Body of pancreas (tissue), 4 donors: ENCODE measurements around the gene RPS6KA3. TPM values are rescaled to one million over a fixed set of nuclear protein-coding genes. Genes with fewer than 3 reads are reported as not detected.

ENCODE experiments used
- ATAC-seq: fragments of 150-250 bp; one replicate; pipeline ENCODE4 v1.9.1; 2016
- DNase-seq, 4 donors: peaks; one replicate each; pipeline ENCODE4 v3.0.0-alpha.2; 2019
- H3K27ac ChIP-seq, 4 donors: fragments of 200-600 bp; sonication (generic); 1 replicate in 3 of 4; 2 replicates in 1 of 4; pipeline versions ENCODE4 v1.5.1 to v1.6.1; 2016 to 2019; ENCODE audit warnings: mild to moderate bottlenecking in 1 of 4, mixed read lengths in 1 of 4, moderate library complexity in 1 of 4
- H3K27me3 ChIP-seq, 2 donors: fragments of 200-600 bp; sonication (generic); one replicate each; pipeline ENCODE4 v1.6.0; 2016; ENCODE audit warnings: mild to moderate bottlenecking in 1 of 2
- H3K36me3 ChIP-seq, 2 donors: fragments of 200-600 bp; sonication (generic); replicated peaks in 1 of 2; 2 replicates each; pipeline ENCODE4 v1.5.1; 2016; ENCODE audit warnings: low read depth in 2 of 2; ENCODE audit not compliant: insufficient read depth in 1 of 2
- H3K4me1 ChIP-seq: fragments of 200-600 bp; sonication (generic); one replicate; pipeline ENCODE4 v1.6.0; 2016
- H3K4me3 ChIP-seq, 2 donors: fragments of 200-600 bp; sonication (generic); 1 replicate in 1 of 2; 2 replicates in 1 of 2; pipeline ENCODE4 v1.5.1; 2016 to 2019
- H3K9me3 ChIP-seq, 3 donors: fragments of 200-600 bp; sonication (generic); 1 replicate in 2 of 3; 2 replicates in 1 of 3; pipeline ENCODE4 v1.5.1; 2016
- POLR2A ChIP-seq, 3 donors: fragments of 450-650 bp; IDR thresholded peaks; one replicate each; pipeline ENCODE4 v1.6.1; 2016; ENCODE audit warnings: antibody characterized with exemption in 3 of 3, mild to moderate bottlenecking in 2 of 3
- WGBS, 2 donors: methylation state at CpG; one replicate each; pipeline ENCODE4 v1.1.5; 2017; 5-methylcytosine and 5-hydroxymethylcytosine counted together
- intact Hi-C: fragments of 100-400 bp; cut with DNase I; formaldehyde crosslinking; loops from one replicate; pipeline ENCODE4 v1.15.1; 2023
- total RNA-seq, 2 donors: library from RNA; depleted of rRNA; stranded (reverse); fragments of >200 nt; gene quantifications; one replicate each; pipeline ENCODE4 v1.1.0, GENCODE V29; 2016
- TF ChIP-seq, protein P1 (sequence below), 7 experiments: fragments of 450-650 bp in 4 of 7; fragments of 200-600 bp in 3 of 7; sonication (generic) in 3 of 7; IDR thresholded peaks; one replicate each; pipeline ENCODE4 v1.5.1; 2016 to 2019; ENCODE audit warnings: antibody characterized with exemption in 7 of 7

The RPS6KA3 gene
- total RNA-seq, 2 donors from 2014 or later = 16.2 to 27.5 TPM

DNA sequence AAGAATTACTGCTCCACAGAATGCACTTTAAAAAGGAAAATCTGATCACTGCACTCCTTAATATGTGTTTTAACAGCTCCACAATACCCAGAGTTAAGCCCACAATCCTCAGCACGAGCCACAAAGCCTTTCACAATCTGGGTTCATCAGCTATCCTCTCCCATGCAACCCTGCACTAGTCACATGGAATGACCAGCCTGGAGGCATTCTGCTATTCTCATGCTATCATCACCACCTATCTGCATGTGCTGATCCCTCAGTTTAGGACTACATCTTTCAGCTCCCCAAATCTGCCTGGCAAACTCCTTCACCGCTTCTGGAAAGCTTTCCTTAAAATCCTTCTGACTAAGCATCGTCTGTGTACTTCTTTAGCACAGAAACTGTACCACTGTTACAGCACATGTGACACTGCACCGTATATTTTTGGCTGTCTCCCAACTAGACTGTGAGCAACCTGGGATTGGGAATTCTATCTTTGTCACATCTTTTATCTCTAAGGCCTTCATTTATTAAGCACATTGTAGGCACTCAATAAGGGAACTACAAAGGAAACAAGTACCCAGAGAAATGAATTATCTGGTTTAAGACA lies 106.8 kb downstream of the RPS6KA3 start:
- no peak overlapping the region for H3K4me3 ChIP-seq
- no peaks in the 10 kb centered on the region for H3K9me3 ChIP-seq
- H3K36me3 ChIP-seq = peaks cover 0 to 2% of the 10 kb centered on the region in 2 donors
- TF ChIP-seq POLR2A (IDR thresholded peaks at IDR 0.05) = no peak
- TF ChIP-seq, protein P1, sequence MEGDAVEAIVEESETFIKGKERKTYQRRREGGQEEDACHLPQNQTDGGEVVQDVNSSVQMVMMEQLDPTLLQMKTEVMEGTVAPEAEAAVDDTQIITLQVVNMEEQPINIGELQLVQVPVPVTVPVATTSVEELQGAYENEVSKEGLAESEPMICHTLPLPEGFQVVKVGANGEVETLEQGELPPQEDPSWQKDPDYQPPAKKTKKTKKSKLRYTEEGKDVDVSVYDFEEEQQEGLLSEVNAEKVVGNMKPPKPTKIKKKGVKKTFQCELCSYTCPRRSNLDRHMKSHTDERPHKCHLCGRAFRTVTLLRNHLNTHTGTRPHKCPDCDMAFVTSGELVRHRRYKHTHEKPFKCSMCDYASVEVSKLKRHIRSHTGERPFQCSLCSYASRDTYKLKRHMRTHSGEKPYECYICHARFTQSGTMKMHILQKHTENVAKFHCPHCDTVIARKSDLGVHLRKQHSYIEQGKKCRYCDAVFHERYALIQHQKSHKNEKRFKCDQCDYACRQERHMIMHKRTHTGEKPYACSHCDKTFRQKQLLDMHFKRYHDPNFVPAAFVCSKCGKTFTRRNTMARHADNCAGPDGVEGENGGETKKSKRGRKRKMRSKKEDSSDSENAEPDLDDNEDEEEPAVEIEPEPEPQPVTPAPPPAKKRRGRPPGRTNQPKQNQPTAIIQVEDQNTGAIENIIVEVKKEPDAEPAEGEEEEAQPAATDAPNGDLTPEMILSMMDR (IDR thresholded peaks at IDR 0.05) = no peak
- no peaks in the 10 kb centered on the region for H3K4me1 ChIP-seq
- no peak for DNase-seq
- intact Hi-C loops = no loop called here
- WGBS, 2 donors = 86 to 94% methylated on average over 3 to 4 of the region's 4 CpGs
- no peak for ATAC-seq
- no peak overlapping the region for H3K27ac ChIP-seq
- H3K27me3 ChIP-seq = no peaks in the 10 kb centered on the region

DNA sequence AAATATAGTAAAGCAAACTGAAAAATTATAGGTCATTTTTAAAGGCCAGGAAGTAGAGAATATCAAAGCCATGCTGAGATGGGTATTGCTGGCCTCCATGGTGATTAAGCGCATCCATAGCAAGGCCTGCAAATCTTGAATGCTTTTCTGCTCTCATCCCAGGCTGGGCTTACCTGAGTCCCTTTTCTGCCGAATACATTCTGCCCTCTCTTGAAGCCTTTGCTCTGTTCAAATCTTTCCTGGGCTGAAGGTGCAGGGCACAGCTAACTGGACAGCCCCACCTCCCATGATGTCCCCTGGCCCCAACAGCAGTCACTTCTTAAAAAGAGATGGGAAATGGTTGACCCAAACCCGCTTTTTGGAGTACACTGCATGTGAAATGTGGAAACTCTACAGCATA lies 115.0 kb downstream of the RPS6KA3 start:
- WGBS, 2 donors = 96 to 97% methylated on average over 3 of the region's 3 CpGs
- DNase-seq (no peak), ATAC-seq (no peak)
- no peak overlapping the region for H3K4me3 ChIP-seq
- no peaks in the 10 kb centered on the region for H3K4me1 ChIP-seq
- no peaks in the 10 kb centered on the region for H3K9me3 ChIP-seq
- H3K27ac ChIP-seq = no peak overlapping the region
- peaks cover 0 to 2% of the 10 kb centered on the region in 2 donors for H3K36me3 ChIP-seq
- TF ChIP-seq, protein P1 (IDR thresholded peaks at IDR 0.05) = no peak
- no peak for TF ChIP-seq POLR2A (IDR thresholded peaks at IDR 0.05)
- intact Hi-C loops = no loop called here
- no peaks in the 10 kb centered on the region for H3K27me3 ChIP-seq

DNA sequence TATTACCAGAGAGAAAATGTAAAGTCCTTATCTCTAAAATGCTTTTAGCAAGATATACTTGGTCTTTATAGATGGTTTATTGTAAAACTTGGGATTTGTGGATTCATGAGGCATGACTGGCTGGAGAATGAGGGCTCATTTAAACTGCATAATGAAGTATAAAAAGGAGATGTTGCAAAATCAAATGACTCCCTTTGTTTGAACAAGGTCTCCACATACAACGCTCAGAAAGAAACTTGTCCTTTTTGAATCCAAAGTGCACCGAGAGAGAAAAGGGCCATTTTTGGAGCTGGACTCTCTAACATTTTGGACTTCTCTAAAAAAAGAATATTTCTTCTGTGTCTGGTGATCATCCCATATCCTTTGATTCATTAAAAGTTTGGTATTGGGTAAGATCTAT lies 117.4 kb downstream of the RPS6KA3 start:
- no peak overlapping the region for H3K4me3 ChIP-seq
- ATAC-seq = no peak

DNA sequence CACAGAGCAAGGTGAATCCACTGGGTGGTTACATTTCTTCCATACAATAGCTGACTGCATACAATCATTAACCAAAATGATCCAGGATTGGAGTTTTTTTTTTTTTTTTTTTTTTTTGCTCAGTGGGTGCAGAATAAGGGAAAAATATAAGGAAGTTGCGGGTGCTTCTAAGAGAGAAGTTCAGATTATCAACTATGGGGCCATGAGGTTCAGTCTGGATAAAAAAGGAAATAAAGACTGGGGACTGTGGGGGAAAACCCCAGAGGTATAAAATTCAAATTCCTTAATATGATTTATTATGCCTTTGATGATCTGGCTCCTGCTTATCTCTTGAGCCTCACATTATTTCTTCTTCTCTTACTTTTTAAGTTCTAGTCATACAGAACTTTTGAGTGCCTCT lies 119.1 kb downstream of the RPS6KA3 start:
- WGBS, 2 donors = 63 to 79% methylated on average over 1 of the region's 1 CpG
- DNase-seq = no peak
- H3K9me3 ChIP-seq = no peaks in the 10 kb centered on the region
- no peaks in the 10 kb centered on the region for H3K36me3 ChIP-seq
- TF ChIP-seq, protein P1 (IDR thresholded peaks at IDR 0.05) = no peak
- no peak for TF ChIP-seq POLR2A (IDR thresholded peaks at IDR 0.05)
- no peak for ATAC-seq
- no peak overlapping the region for H3K4me3 ChIP-seq
- intact Hi-C loops = no loop called here
- H3K4me1 ChIP-seq = no peaks in the 10 kb centered on the region
- H3K27ac ChIP-seq = no peak overlapping the region
- no peaks in the 10 kb centered on the region for H3K27me3 ChIP-seq

More for the DNA sequence above, 117.4 kb downstream of the RPS6KA3 start:
- Histone ChIP-seq H3K27ac (no peak overlapping the region), H3K9me3 (no peaks in the 10 kb centered on the region), H3K27me3 (no peaks in the 10 kb centered on the region), H3K36me3 (no peaks in the 10 kb centered on the region), H3K4me1 (no peaks in the 10 kb centered on the region)
- DNase-seq = no peak
- 87 to 88% methylated on average over 2 of the region's 2 CpGs for WGBS, 2 donors
- no peak for TF ChIP-seq POLR2A (IDR thresholded peaks at IDR 0.05)
- TF ChIP-seq, protein P1 (IDR thresholded peaks at IDR 0.05) = no peak
- intact Hi-C loops = no loop called here

DNA sequence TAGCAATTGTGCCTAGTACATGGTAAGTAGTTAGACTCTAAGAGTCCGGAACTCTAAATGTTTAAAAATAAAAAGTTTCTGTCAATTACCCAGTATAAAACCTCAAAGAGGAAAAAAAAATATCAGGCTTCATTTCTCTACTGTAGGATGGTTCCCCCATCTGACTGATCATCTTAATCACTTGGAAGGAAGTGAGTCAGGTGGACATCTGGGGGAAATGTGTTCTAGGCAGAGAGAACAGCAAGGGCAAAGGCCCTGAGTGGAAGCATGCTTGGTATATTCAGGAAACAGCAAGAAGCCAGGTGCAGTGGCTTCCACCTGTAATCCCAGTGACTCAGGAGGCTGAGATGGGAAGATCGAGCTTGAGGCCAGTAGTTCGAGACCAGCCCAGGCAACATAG lies 122.2 kb downstream of the RPS6KA3 start:
- ATAC-seq (no peak), DNase-seq (no peak)
- H3K4me3 ChIP-seq = no peak overlapping the region
- intact Hi-C loops = no loop called here
- no peak for TF ChIP-seq POLR2A (IDR thresholded peaks at IDR 0.05)
- TF ChIP-seq, protein P1 (IDR thresholded peaks at IDR 0.05) = no peak
- no peak overlapping the region for H3K27ac ChIP-seq
- no peaks in the 10 kb centered on the region for H3K27me3 ChIP-seq
- H3K4me1 ChIP-seq = peaks cover 7% of the 10 kb centered on the region
- 76 to 90% methylated on average over 2 to 3 of the region's 3 CpGs for WGBS, 2 donors
- no peaks in the 10 kb centered on the region for H3K9me3 ChIP-seq
- no peaks in the 10 kb centered on the region for H3K36me3 ChIP-seq
